Thyroid gland (tissue), 4 donors: Measurements from ENCODE around the gene ATP6V1D.

ENCODE experiments used
- CTCF ChIP-seq, 6 experiments: fragments of 200-600 bp in 3 of 6; fragments of 450-650 bp in 3 of 6; sonication (generic) in 3 of 6; IDR thresholded peaks; one replicate each; pipeline ENCODE4 v1.5.1; 2016 to 2019; ENCODE audit warnings: antibody characterized with exemption in 6 of 6, mild to moderate bottlenecking in 2 of 6, inconsistent platforms in 1 of 6, moderate library complexity in 1 of 6
- POLR2A ChIP-seq, 2 donors: fragments of 450-650 bp; IDR thresholded peaks; one replicate each; pipeline ENCODE4 v1.6.1; 2017; ENCODE audit warnings: antibody characterized with exemption in 2 of 2, mild to moderate bottlenecking in 2 of 2, moderate library complexity in 1 of 2

DNA sequence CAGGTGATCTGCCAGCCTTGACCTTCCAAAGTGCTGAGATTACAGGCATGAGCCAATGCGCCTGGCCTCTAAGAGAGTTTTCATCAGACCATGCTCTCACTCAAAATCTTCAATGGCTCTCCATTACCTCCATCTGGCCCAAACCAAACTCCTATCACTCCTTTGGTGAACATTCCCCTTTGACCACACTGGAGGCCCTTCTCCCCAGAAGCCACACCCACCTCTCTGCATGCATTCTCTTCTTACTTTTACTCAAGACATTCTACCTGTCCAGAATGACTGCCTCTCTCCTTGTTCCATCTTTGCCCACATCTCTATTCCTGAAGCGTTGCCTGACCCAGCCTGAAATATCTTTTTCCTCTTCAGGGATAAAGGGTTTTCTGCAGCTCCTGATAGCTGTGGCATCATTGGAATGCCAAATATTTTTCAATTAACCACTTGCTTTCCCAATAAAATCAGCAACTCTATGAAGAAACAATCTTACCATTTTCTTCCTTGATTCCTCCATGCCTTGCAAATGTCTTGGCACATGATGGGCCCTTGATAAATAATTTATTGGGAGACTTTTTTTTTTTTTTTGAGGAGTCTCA is 36.9 kb upstream of the ATP6V1D start:
- TF ChIP-seq CTCF (IDR thresholded peaks at IDR 0.05) (no peak), POLR2A (IDR thresholded peaks at IDR 0.05) (no peak)
